HCT116 (cell line): ENCODE data around the gene ERG. TPM values are rescaled to one million over a fixed set of nuclear protein-coding genes. Genes with fewer than 3 reads are reported as not detected.

Experiments used
- ATAC-seq: fragments of 200-7000 bp; cut with Tn5 transposase; 2 replicates; pipeline ENCODE4 v1.9.1; 2020; ENCODE audit warnings: mild to moderate bottlenecking, moderate library complexity
- BruUV-seq: library from RNA; stranded (reverse); fragments of 400-500 nt; replicated peaks from 2 replicates; lab custom pipeline; 2021; lab: Mats Ljungman, UMichigan
- CTCF ChIA-PET: fragments of 300-600 bp; sonication (Branson Sonifier 250); formaldehyde crosslinking; loops from one replicate; lab custom pipeline; 2021; ENCODE audit warnings: antibody characterized with exemption; lab: Charles Lee
- POLR2A ChIA-PET: fragments of 300-600, 350-600 bp; sonication (Branson Sonifier 250); formaldehyde crosslinking; loops from one replicate; lab custom pipeline; 2021; ENCODE audit warnings: antibody characterized with exemption; lab: Charles Lee
- RAD21 ChIA-PET, 2 experiments: fragments of 300-600 bp; sonication (Branson Sonifier 250); formaldehyde crosslinking; loops; one replicate each; lab custom pipeline; 2023; ENCODE audit warnings: low total read pairs in 2 of 2; ENCODE audit not compliant: uncharacterized antibody in 2 of 2, unreplicated experiment in 2 of 2, low non-redundant PET in 1 of 2; lab: Charles Lee
- DNase-seq: peaks from one replicate; pipeline ENCODE4 v3.0.0-alpha.2; 2010; ENCODE audit warnings: low read depth, low spot score
- H2AFZ ChIP-seq: fragments of 200-600 bp; shearing (Covaris generic), sonication (generic); 2 replicates; pipeline ENCODE4 v1.6.1; 2017; ENCODE audit warnings: low read depth, mixed run types, mixed read lengths, antibody characterized with exemption, low read length; ENCODE audit not compliant: poor library complexity, severe bottlenecking
- H3K27ac ChIP-seq: 2 replicates; pipeline ENCODE4 v1.5.1; 2012; ENCODE audit warnings: low read depth, low read length
- H3K27me3 ChIP-seq: fragments of 200-600 bp; sonication (generic); 2 replicates; pipeline ENCODE4 v1.6.1; 2016; ENCODE audit warnings: mixed run types, low read length, mixed read lengths; ENCODE audit not compliant: insufficient read depth
- H3K36me3 ChIP-seq, 2 experiments: fragments of 200-500 bp in 1 of 2; fragments of 200-600 bp in 1 of 2; sonication (Bioruptor generic) in 1 of 2; sonication (generic) in 1 of 2; 2 replicates each; pipeline versions ENCODE4 v1.5.1 to v1.6.1; 2014 to 2016; ENCODE audit warnings: low read length in 2 of 2, inconsistent platforms in 1 of 2, mixed read lengths in 1 of 2, mixed run types in 1 of 2; ENCODE audit not compliant: insufficient read depth in 2 of 2, control insufficient read depth in 1 of 2
- H3K4me1 ChIP-seq, 2 experiments: fragments of 200-600 bp in 1 of 2; sonication (generic) in 1 of 2; 2 replicates each; pipeline versions ENCODE4 v1.5.1 to v1.6.1; 2012 to 2017; ENCODE audit warnings: low read length in 2 of 2, inconsistent platforms in 1 of 2, mild to moderate bottlenecking in 1 of 2, mixed read lengths in 1 of 2, mixed run types in 1 of 2, moderate library complexity in 1 of 2; ENCODE audit not compliant: insufficient read depth in 2 of 2, control insufficient read depth in 1 of 2
- H3K4me2 ChIP-seq: fragments of 200-600 bp; sonication (generic); 2 replicates; pipeline ENCODE4 v1.6.1; 2017; ENCODE audit warnings: mixed run types, low read length, mixed read lengths
- H3K4me3 ChIP-seq, 2 experiments: fragments of 200-600 bp in 1 of 2; sonication (generic) in 1 of 2; replicated peaks in 1 of 2; 2 replicates each; pipeline ENCODE4 v1.5.1; 2011 to 2016; ENCODE audit warnings: low read length in 2 of 2, control low read depth in 1 of 2, low read depth in 1 of 2, mild to moderate bottlenecking in 1 of 2, mixed read lengths in 1 of 2, mixed run types in 1 of 2
- H3K79me2 ChIP-seq: fragments of 200-600 bp; sonication (generic); 2 replicates; pipeline ENCODE4 v1.6.1; 2017; ENCODE audit warnings: mild to moderate bottlenecking, mixed run types, low read length, moderate library complexity, mixed read lengths; ENCODE audit not compliant: insufficient read depth
- H3K9ac ChIP-seq: fragments of 200-600 bp; sonication (generic); 2 replicates; pipeline ENCODE4 v1.6.1; 2016; ENCODE audit warnings: low read length, mixed read lengths
- H3K9me2 ChIP-seq: fragments of 200-600 bp; sonication (generic), shearing (Covaris generic); 2 replicates; pipeline ENCODE4 v1.6.1; 2017; ENCODE audit warnings: mixed run types, mild to moderate bottlenecking, moderate library complexity; ENCODE audit not compliant: insufficient read depth
- H3K9me3 ChIP-seq, 2 experiments: fragments of 200-500 bp in 1 of 2; fragments of 200-600 bp in 1 of 2; sonication (Bioruptor generic) in 1 of 2; sonication (generic) in 1 of 2; 2 replicates each; pipeline ENCODE4 v1.6.1; 2014 to 2017; ENCODE audit warnings: low read length in 2 of 2, mixed read lengths in 2 of 2, inconsistent platforms in 1 of 2, low read depth in 1 of 2, mild to moderate bottlenecking in 1 of 2, mixed run types in 1 of 2, moderate library complexity in 1 of 2; ENCODE audit not compliant: control insufficient read depth in 1 of 2, insufficient read depth in 1 of 2
- H4K20me1 ChIP-seq: fragments of 200-600 bp; sonication (generic), shearing (Covaris generic); 2 replicates; pipeline ENCODE4 v1.6.1; 2017; ENCODE audit warnings: mixed run types, mild to moderate bottlenecking, moderate library complexity; ENCODE audit not compliant: insufficient read depth
- CEBPB ChIP-seq: IDR thresholded peaks from 2 replicates; pipeline ENCODE4 v1.6.1; 2012; ENCODE audit warnings: low read depth
- EGR1 ChIP-seq: IDR thresholded peaks from 2 replicates; pipeline ENCODE4 v1.6.1; 2012; ENCODE audit warnings: low read depth
- FOSL1 ChIP-seq: IDR thresholded peaks from 2 replicates; pipeline ENCODE4 v1.6.1; 2012; ENCODE audit warnings: low read depth
- RAD21 ChIP-seq: IDR thresholded peaks from 2 replicates; pipeline ENCODE4 v1.6.1; 2012; ENCODE audit warnings: low read depth, mild to moderate bottlenecking
- SP1 ChIP-seq: IDR thresholded peaks from 2 replicates; pipeline ENCODE4 v1.6.1; 2012; ENCODE audit warnings: low read depth
- ZNF274 ChIP-seq: fragments of 200-500 bp; sonication (Bioruptor generic); IDR thresholded peaks from 2 replicates; pipeline ENCODE4 v1.6.1; 2014; ENCODE audit warnings: mild to moderate bottlenecking, low read depth, low read length, inconsistent platforms
- intact Hi-C: fragments of 100-400 bp; cut with micrococcal nuclease; formaldehyde crosslinking; loops from 2 replicates; pipeline ENCODE4 v1.10.0; 2022
- total RNA-seq: library from RNA; stranded (reverse); gene quantifications from one replicate; pipeline ENCODE4 v1.2.1, GENCODE V29; 2021; ENCODE audit not compliant: unreplicated experiment
- TF ChIP-seq, protein P1 (sequence below): IDR thresholded peaks from 2 replicates; pipeline ENCODE4 v1.6.1; 2012
- TF ChIP-seq, protein P2 (sequence below), 3 experiments: fragments of 200-600 bp in 1 of 3; sonication (generic) in 1 of 3; IDR thresholded peaks in 2 of 3; conservative IDR thresholded peaks in 1 of 3; 2 replicates each; pipeline ENCODE4 v1.5.1; 2012 to 2017; ENCODE audit warnings: low read depth in 2 of 3, low read length in 2 of 3, antibody characterized with exemption in 1 of 3, borderline replicate concordance in 1 of 3, control low read depth in 1 of 3, mild to moderate bottlenecking in 1 of 3, mixed read lengths in 1 of 3, mixed run types in 1 of 3, moderate library complexity in 1 of 3; ENCODE audit not compliant: insufficient read depth in 1 of 3

ERG gene
- total RNA-seq, 1 experiment from 2014 or later = 0.17 TPM

DNA sequence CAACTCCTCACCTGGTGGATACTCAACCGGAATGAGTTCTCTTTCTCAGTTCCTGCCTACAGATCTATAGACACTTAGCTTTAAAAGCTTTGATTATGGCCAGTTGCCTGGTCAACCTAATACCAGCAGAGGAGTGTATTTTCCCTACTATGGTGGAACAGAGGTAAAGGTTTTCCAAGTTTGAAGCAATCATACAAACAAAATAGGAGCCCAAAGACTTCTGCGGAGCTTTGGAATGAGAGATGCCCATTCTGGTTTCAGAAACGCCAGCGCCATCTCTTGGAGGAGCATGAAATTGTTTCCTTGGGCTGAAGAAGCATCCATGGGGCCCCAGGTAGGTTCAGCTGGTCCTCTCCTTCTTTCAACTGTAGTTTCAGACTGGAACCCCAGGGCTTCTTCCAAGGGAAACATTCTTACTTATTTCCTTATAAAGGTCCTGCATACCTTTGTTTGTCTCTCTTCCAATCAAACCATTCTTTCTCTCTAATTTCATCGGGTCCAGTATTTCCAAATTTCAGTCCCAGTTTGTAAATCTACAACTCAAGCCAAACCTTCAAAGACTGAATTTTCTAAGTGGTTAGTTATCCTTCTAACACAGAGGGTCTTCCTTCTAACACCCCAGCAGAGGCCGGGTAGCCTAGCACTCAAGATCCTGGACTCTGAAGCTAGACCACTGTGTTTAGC is 145.6 kb downstream of the ERG start:
- Histone ChIP-seq H3K9me2 (no peaks in the 10 kb centered on the region), H3K4me2 (no peak overlapping the region), H3K36me3 (no peaks in the 10 kb centered on the region), H3K9me3 (no peaks in the 10 kb centered on the region), H3K9ac (no peak overlapping the region), H3K27me3 (peaks cover 4% of the 10 kb centered on the region; the same call in 1 of the 2 replicates), H4K20me1 (no peaks in the 10 kb centered on the region), H3K27ac (no peak overlapping the region), H3K4me1 (no peaks in the 10 kb centered on the region; a peak in 1 of 4 replicates), H3K4me3 (no peak overlapping the region), H2AFZ (no peak overlapping the region), H3K79me2 (no peaks in the 10 kb centered on the region)
- BruUV-seq = no TSS peak
- intact Hi-C loops = loop anchor here (1.0 to 2.0 kb wide), 3 partner anchors 133 to 652 kb away; no protein-coding TSS in a partner anchor
- CTCF ChIA-PET = interaction anchor here (0.7 to 2.0 kb wide), 12 partner anchors 10 to 678 kb away, joined by 3 to 14 read pairs (median 6); no protein-coding TSS in a partner anchor
- RAD21 ChIA-PET = interaction anchor here in 1 of 2 experiments (1.1 kb wide), 1 partner anchor 594 kb away, joined by 5 read pairs; no protein-coding TSS in a partner anchor
- POLR2A ChIA-PET = no interaction called here
- DNase-seq (peak; percentile 1), ATAC-seq (no peak)
- TF ChIP-seq SP1 (no peak), CEBPB (no peak), ZNF274 (no peak), FOSL1 (no peak), EGR1 (no peak), RAD21 (peak; percentile 49)
- TF ChIP-seq, protein P1, sequence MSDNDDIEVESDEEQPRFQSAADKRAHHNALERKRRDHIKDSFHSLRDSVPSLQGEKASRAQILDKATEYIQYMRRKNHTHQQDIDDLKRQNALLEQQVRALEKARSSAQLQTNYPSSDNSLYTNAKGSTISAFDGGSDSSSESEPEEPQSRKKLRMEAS = no peak
- TF ChIP-seq, protein P2, sequence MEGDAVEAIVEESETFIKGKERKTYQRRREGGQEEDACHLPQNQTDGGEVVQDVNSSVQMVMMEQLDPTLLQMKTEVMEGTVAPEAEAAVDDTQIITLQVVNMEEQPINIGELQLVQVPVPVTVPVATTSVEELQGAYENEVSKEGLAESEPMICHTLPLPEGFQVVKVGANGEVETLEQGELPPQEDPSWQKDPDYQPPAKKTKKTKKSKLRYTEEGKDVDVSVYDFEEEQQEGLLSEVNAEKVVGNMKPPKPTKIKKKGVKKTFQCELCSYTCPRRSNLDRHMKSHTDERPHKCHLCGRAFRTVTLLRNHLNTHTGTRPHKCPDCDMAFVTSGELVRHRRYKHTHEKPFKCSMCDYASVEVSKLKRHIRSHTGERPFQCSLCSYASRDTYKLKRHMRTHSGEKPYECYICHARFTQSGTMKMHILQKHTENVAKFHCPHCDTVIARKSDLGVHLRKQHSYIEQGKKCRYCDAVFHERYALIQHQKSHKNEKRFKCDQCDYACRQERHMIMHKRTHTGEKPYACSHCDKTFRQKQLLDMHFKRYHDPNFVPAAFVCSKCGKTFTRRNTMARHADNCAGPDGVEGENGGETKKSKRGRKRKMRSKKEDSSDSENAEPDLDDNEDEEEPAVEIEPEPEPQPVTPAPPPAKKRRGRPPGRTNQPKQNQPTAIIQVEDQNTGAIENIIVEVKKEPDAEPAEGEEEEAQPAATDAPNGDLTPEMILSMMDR (IDR thresholded peaks at IDR 0.05 in 2 of 3, conservative IDR thresholded peaks at IDR 0.05 in 1 of 3; ENCODE audit: borderline replicate concordance in 1 of 3, insufficient read depth in 1 of 3, low read depth in 2 of 3, low read length in 2 of 3) = peak; percentile 24 to 70 (median 60); a peak in 4 of 6 replicates
